ENCODE measurements around the gene GINS1. TPM values are rescaled to one million over a fixed set of nuclear protein-coding genes. Genes with fewer than 3 reads are reported as not detected.

Gene GINS1
- polyA plus RNA-seq, 1 of the 3 experiments (the other 2 are of a cell fraction): 5.1 TPM

- TF ChIP-seq YY1 (IDR thresholded peaks at IDR 0.05; ENCODE audit: low read depth): no peak
- no peak for TF ChIP-seq FOSL2 (IDR thresholded peaks at IDR 0.05; ENCODE audit: borderline replicate concordance, low read depth)
- TF ChIP-seq MEF2A (IDR thresholded peaks at IDR 0.05; ENCODE audit: borderline replicate concordance, low read depth): no peak
Measured at GRCh38 chr20:25408890-25409289, 1.4 kb downstream of the GINS1 start (continued).

GRCh38 chr20:25418776-25419175 lies 11.3 kb downstream of the GINS1 start:
- DNase-seq: no peak
- H3K9me2 ChIP-seq: no peaks in the 10 kb centered on the region
- peaks cover 12% of the 10 kb centered on the region for H3F3A ChIP-seq (replicated peaks; ENCODE audit: insufficient read depth)
- H2AFZ ChIP-seq (ENCODE audit: low read depth): no peak overlapping the region
- no peaks in the 10 kb centered on the region for H3K9me3 ChIP-seq
- CTCF ChIA-PET: no interaction called here
- no peak overlapping the region for H3K4me2 ChIP-seq
- H3K36me3 ChIP-seq (replicated peaks in 1 of 2; ENCODE audit: control insufficient read depth in 1 of 2, insufficient read depth in 2 of 2, low read length in 1 of 2): peaks cover 3 to 18% of the 10 kb centered on the region in 2 experiments
- H3K79me2 ChIP-seq (ENCODE audit: insufficient read depth): peaks cover 19% of the 10 kb centered on the region; the same call in 1 of the 2 replicates
- no peaks in the 10 kb centered on the region for H3K27me3 ChIP-seq (ENCODE audit: insufficient read depth)
- no peak overlapping the region for H3K27ac ChIP-seq (ENCODE audit: low read depth in 2 of 2, low read length in 1 of 2)
- no peaks in the 10 kb centered on the region for H4K20me1 ChIP-seq (ENCODE audit: insufficient read depth)
- no peak overlapping the region for H3K4me3 ChIP-seq (ENCODE audit: low read depth in 2 of 2, low read length in 1 of 2)
- no peak overlapping the region for H3K9ac ChIP-seq
- H3K4me1 ChIP-seq (ENCODE audit: control insufficient read depth in 1 of 2, insufficient read depth in 2 of 2, low read depth in 1 of 2, low read length in 1 of 2): no peaks in the 10 kb centered on the region
- POLR2A ChIA-PET: no interaction called here
- TF ChIP-seq TEAD4 (IDR thresholded peaks at IDR 0.05; ENCODE audit: borderline replicate concordance, insufficient read depth): no peak
- TF ChIP-seq FOSL2 (IDR thresholded peaks at IDR 0.05; ENCODE audit: borderline replicate concordance, low read depth): peak; percentile 17; the same call in 1 of the 2 replicates
- WGBS (ENCODE audit: low lambda C conversion rate): 62% methylated on average over 1 of the region's 1 CpG

- Histone ChIP-seq H3K4me2 (no peak overlapping the region), H3K4me3 (ENCODE audit: low read depth in 2 of 2, low read length in 1 of 2) (no peak overlapping the region), H3K9ac (no peak overlapping the region), H3K27me3 (ENCODE audit: insufficient read depth) (no peaks in the 10 kb centered on the region), H3F3A (replicated peaks; ENCODE audit: insufficient read depth) (peaks cover 12% of the 10 kb centered on the region), H3K36me3 (replicated peaks in 1 of 2; ENCODE audit: control insufficient read depth in 1 of 2, insufficient read depth in 2 of 2, low read length in 1 of 2) (peaks cover 6 to 26% of the 10 kb centered on the region in 2 experiments), H3K27ac (ENCODE audit: low read depth in 2 of 2, low read length in 1 of 2) (no peak overlapping the region), H3K4me1 (ENCODE audit: control insufficient read depth in 1 of 2, insufficient read depth in 2 of 2, low read depth in 1 of 2, low read length in 1 of 2) (no peaks in the 10 kb centered on the region), H3K9me2 (no peaks in the 10 kb centered on the region), H4K20me1 (ENCODE audit: insufficient read depth) (no peaks in the 10 kb centered on the region), H3K9me3 (no peaks in the 10 kb centered on the region), H3K79me2 (ENCODE audit: insufficient read depth) (peaks cover 7% of the 10 kb centered on the region; the same call in 1 of the 2 replicates), H2AFZ (ENCODE audit: low read depth) (no peak overlapping the region)
- ChIA-PET POLR2A (no interaction called here), CTCF (interaction anchor here (1.2 kb wide), 1 partner anchor 17 kb away, joined by 3 read pairs; no protein-coding TSS in a partner anchor)
- TF ChIP-seq POLR2AphosphoS5 (IDR thresholded peaks at IDR 0.05; ENCODE audit: low read depth, low read length) (no peak), MXI1 (IDR thresholded peaks at IDR 0.05; ENCODE audit: low read depth, low read length) (0 out of 2 replicates have a peak, but pooled peaks have one; percentile 1), CTCF (IDR thresholded peaks at IDR 0.05) (no peak), USF2 (IDR thresholded peaks at IDR 0.05; ENCODE audit: borderline replicate concordance, low read depth, low read length) (no peak)
- no peak for DNase-seq
Measured at GRCh38 chr20:25421102-25421501, 13.6 kb downstream of the GINS1 start.
